Neural progenitor cell (in vitro differentiated cells): ENCODE data around the gene BCL7C. TPM values are rescaled to one million over a fixed set of nuclear protein-coding genes. Genes with fewer than 3 reads are reported as not detected.
A peak's percentile ranks its signal among the peaks of the same experiment; 100 is the strongest.

Experiments used
- DNase-seq: peaks from one replicate; pipeline ENCODE4 v3.0.0-alpha.2; 2016; ENCODE audit warnings: low spot score
- H2AFZ ChIP-seq: fragments of 200-600 bp; sonication (generic); replicated peaks from 2 replicates; pipeline ENCODE4 v1.6.1; 2016; ENCODE audit warnings: antibody characterized with exemption
- H3F3A ChIP-seq: fragments of 200-600 bp; sonication (generic); 2 replicates; pipeline ENCODE4 v1.6.1; 2016; ENCODE audit warnings: antibody characterized with exemption, low read depth
- H3K27ac ChIP-seq: fragments of 200-600 bp; sonication (generic); 2 replicates; pipeline ENCODE4 v1.5.1; 2016; ENCODE audit warnings: mild to moderate bottlenecking
- H3K27me3 ChIP-seq: fragments of 200-600 bp; sonication (generic); 2 replicates; pipeline ENCODE4 v1.6.1; 2016; ENCODE audit warnings: mild to moderate bottlenecking, moderate library complexity
- H3K36me3 ChIP-seq: fragments of 200-600 bp; sonication (generic); 2 replicates; pipeline ENCODE4 v1.5.1; 2016
- H3K4me1 ChIP-seq: fragments of 200-600 bp; sonication (generic); 2 replicates; pipeline ENCODE4 v1.6.1; 2016; ENCODE audit warnings: mixed run types
- H3K4me2 ChIP-seq: fragments of 200-600 bp; sonication (generic); 2 replicates; pipeline ENCODE4 v1.6.1; 2016
- H3K4me3 ChIP-seq: fragments of 200-600 bp; sonication (generic); 2 replicates; pipeline ENCODE4 v1.5.1; 2016
- H3K79me2 ChIP-seq: fragments of 200-600 bp; sonication (generic); 2 replicates; pipeline ENCODE4 v1.6.1; 2016; ENCODE audit warnings: low read depth
- H3K9ac ChIP-seq: fragments of 200-600 bp; sonication (generic); 2 replicates; pipeline ENCODE4 v1.6.1; 2016
- H3K9me3 ChIP-seq: fragments of 200-600 bp; sonication (generic); 2 replicates; pipeline ENCODE4 v1.5.1; 2016; ENCODE audit warnings: low read depth
- H4K20me1 ChIP-seq: fragments of 200-600 bp; sonication (generic); 2 replicates; pipeline ENCODE4 v1.6.1; 2016; ENCODE audit warnings: low read depth
- H3K27ac Mint-ChIP-seq: 3 replicates; pipeline ENCODE4 v1.8.0; 2021; ENCODE audit warnings: mixed read lengths
- H3K27me3 Mint-ChIP-seq: 2 replicates; pipeline ENCODE4 v1.8.0; 2022; ENCODE audit warnings: low read depth, mild to moderate bottlenecking, inconsistent platforms, moderate library complexity, mixed read lengths; ENCODE audit not compliant: insufficient read depth
- H3K36me3 Mint-ChIP-seq: 3 replicates; pipeline ENCODE4 v1.8.0; 2021; ENCODE audit warnings: mixed read lengths
- H3K4me1 Mint-ChIP-seq: 3 replicates; pipeline ENCODE4 v1.8.0; 2021; ENCODE audit warnings: mixed read lengths
- H3K4me3 Mint-ChIP-seq: 3 replicates; pipeline ENCODE4 v1.8.0; 2021; ENCODE audit warnings: mild to moderate bottlenecking, moderate library complexity, mixed read lengths
- H3K9me3 Mint-ChIP-seq: 3 replicates; pipeline ENCODE4 v1.8.0; 2020; ENCODE audit warnings: mixed read lengths
- CTCF ChIP-seq: fragments of 200-600 bp; sonication (generic); IDR thresholded peaks from 2 replicates; pipeline ENCODE4 v1.5.1; 2017; ENCODE audit warnings: antibody characterized with exemption, mild to moderate bottlenecking
- EZH2 ChIP-seq: fragments of 200-600 bp; sonication (generic); IDR thresholded peaks from 2 replicates; pipeline ENCODE4 v1.6.1; 2017; ENCODE audit warnings: antibody characterized with exemption, mild to moderate bottlenecking, moderate library complexity
- EZH2phosphoT487 ChIP-seq: fragments of 200-600 bp; sonication (generic); IDR thresholded peaks from 2 replicates; pipeline ENCODE4 v1.6.1; 2017; ENCODE audit warnings: antibody characterized with exemption
- total RNA-seq: library from RNA; depleted of rRNA; stranded (reverse); fragments of >200 nt; gene quantifications from 2 replicates; pipeline ENCODE4 v1.2.3, GENCODE V29; 2015; ENCODE audit warnings: low replicate concordance

The BCL7C gene
- total RNA-seq, 1 donor from 2014 or later = 18.3 TPM

GRCh38 chr16:30858111-30858495 lies 35.8 kb downstream of the BCL7C start:
- Histone ChIP-seq H3K4me3 (no peak overlapping the region), H3K36me3 (no peaks in the 10 kb centered on the region), H3K27me3 (peaks cover 7% of the 10 kb centered on the region), H3K27ac (no peak overlapping the region), H3K4me1 (peaks cover 9% of the 10 kb centered on the region), H3K4me2 (no peak overlapping the region), H3K9me3 (no peaks in the 10 kb centered on the region), H3F3A (no peaks in the 10 kb centered on the region), H2AFZ (no peak overlapping the region), H4K20me1 (no peaks in the 10 kb centered on the region), H3K79me2 (no peaks in the 10 kb centered on the region), H3K9ac (no peak overlapping the region)
- Mint-ChIP-seq H3K9me3 (no peaks in the 10 kb centered on the region), H3K27ac (no peak overlapping the region), H3K4me3 (no peak overlapping the region), H3K27me3 (peaks cover 3% of the 10 kb centered on the region), H3K4me1 (no peaks in the 10 kb centered on the region), H3K36me3 (peaks cover 11% of the 10 kb centered on the region)
- no peak for DNase-seq
- no peak for TF ChIP-seq CTCF
- TF ChIP-seq EZH2 = no peak
- TF ChIP-seq EZH2phosphoT487 = no peak

GRCh38 chr16:30853758-30854157 lies 40.1 kb downstream of the BCL7C start:
- Histone ChIP-seq H4K20me1 (no peaks in the 10 kb centered on the region), H3K9me3 (no peaks in the 10 kb centered on the region), H3K27me3 (peaks cover 2% of the 10 kb centered on the region), H3K36me3 (no peaks in the 10 kb centered on the region), H3K27ac (no peak overlapping the region), H2AFZ (no peak overlapping the region), H3K4me3 (no peak overlapping the region), H3K9ac (no peak overlapping the region), H3F3A (no peaks in the 10 kb centered on the region), H3K4me2 (no peak overlapping the region), H3K4me1 (no peaks in the 10 kb centered on the region), H3K79me2 (no peaks in the 10 kb centered on the region)
- TF ChIP-seq EZH2 (no peak), EZH2phosphoT487 (no peak), CTCF (no peak)
- DNase-seq = no peak
- Mint-ChIP-seq H3K27me3 (peaks cover 3% of the 10 kb centered on the region), H3K4me1 (no peaks in the 10 kb centered on the region), H3K4me3 (no peak overlapping the region), H3K9me3 (no peaks in the 10 kb centered on the region), H3K36me3 (peaks cover 14% of the 10 kb centered on the region), H3K27ac (peak overlapping the region; percentile 57)

GRCh38 chr16:30850246-30850645 lies 43.6 kb downstream of the BCL7C start:
- no peak overlapping the region for H3K4me3 Mint-ChIP-seq
- H3K9ac ChIP-seq = no peak overlapping the region
- no peak overlapping the region for H3K27ac ChIP-seq
- no peaks in the 10 kb centered on the region for H3K4me1 ChIP-seq
- H3K4me3 ChIP-seq = no peak overlapping the region
- H2AFZ ChIP-seq = no peak overlapping the region
- no peaks in the 10 kb centered on the region for H3K9me3 Mint-ChIP-seq
- H3K27me3 Mint-ChIP-seq = peaks cover 3% of the 10 kb centered on the region
- no peak overlapping the region for H3K4me2 ChIP-seq
- H3K27ac Mint-ChIP-seq = no peak overlapping the region
- H3K9me3 ChIP-seq = no peaks in the 10 kb centered on the region
- DNase-seq = no peak
- TF ChIP-seq CTCF (no peak), EZH2 (no peak), EZH2phosphoT487 (no peak)
- peaks cover 2% of the 10 kb centered on the region for H3K4me1 Mint-ChIP-seq
- no peaks in the 10 kb centered on the region for H3K79me2 ChIP-seq
- no peaks in the 10 kb centered on the region for H3K27me3 ChIP-seq
- no peaks in the 10 kb centered on the region for H3K36me3 ChIP-seq
- H3F3A ChIP-seq = peaks cover 6% of the 10 kb centered on the region
- peaks cover 13% of the 10 kb centered on the region for H3K36me3 Mint-ChIP-seq
- H4K20me1 ChIP-seq = no peaks in the 10 kb centered on the region
